Measurements from ENCODE around the gene PEX5L.
"Not testable (repeated sequence)": the region's sequence is repeated elsewhere in the genome, so short reads cannot be mapped to it uniquely, and the experiment has no call there.

The PEX5L gene

DNA sequence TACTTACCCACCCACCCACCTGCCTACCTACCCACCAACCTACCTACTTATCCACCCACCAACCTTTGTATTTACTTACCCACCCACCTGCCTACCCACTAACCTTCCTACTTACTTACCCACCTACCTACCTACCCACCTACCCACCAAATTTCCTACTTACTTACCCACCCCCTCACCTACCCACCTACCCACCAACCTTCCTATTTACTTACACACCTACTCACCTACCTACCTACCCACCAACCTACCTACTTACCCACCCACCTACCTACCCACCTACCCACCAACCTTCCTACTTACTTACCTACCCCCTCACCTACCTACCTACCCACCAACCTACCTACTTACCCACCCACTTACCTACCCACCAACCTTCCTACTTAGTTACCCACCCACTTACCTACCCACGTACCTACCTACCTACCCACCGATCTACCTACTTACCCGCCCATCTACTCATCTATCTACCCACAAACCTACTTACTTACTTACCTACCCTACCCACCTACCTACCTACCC lies 204.3 kb downstream of the PEX5L start:
- no peak for DNase-seq (ENCODE audit: low read depth)

DNA sequence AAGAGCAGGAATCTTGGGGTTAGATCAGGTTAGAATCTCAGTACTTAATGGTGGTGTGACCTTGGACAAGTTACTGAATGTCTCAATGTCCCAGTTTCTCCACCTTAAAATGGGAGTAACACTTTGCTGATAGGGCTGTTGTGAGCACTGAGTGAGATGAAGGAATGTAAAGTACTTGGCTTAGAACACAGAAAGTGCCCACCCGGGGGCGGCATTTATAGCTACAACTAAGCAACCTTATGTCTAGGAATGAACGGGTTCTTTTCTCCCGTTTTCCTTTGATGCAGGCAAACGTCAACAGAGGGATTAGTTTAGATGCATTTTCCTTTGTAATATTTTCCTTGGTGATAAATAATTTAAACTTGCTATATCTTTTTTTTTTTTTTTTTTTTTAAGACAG lies 207.3 kb downstream of the PEX5L start:
- no peak for DNase-seq (ENCODE audit: low read depth)

DNA sequence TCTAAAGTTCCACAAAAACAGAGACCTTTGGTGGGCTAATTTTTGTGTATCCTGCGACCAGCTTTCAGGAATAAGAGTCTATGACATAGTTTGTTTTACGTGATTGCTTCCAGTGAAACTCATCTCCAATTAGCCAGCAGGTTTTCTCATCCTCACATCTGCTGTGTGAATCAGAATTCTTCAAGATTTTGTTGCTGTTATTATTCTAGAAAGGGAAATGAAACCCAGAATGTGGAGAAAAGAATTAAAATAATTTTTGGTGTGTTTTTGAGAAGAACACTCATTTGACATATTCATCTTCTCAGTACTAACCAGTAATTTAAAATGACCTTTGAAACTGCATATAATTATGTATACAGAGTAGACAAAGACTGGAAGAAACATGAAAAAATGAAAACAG lies 208.0 kb downstream of the PEX5L start:
- DNase-seq (ENCODE audit: low read depth): no peak

DNA sequence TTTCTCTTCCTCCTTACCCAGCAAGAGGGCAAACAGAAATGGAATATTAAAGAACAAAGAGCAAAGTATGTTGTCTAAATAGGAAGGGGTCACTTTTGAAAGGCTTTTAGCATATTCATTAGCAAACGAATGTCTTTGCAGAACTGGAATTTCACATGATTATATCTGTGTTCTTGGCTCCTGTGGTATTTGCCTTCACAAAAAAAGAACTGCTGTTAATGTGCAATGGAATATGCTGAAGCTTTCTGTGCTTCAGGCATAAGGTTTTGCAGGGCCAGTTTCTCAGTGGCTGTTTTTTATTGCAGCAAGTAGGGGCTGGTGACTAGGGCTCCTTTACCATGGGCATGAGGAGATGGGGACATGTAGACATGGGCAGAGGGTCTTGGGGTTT lies 210.5 kb downstream of the PEX5L start:
- DNase-seq (ENCODE audit: low read depth): no peak

DNA sequence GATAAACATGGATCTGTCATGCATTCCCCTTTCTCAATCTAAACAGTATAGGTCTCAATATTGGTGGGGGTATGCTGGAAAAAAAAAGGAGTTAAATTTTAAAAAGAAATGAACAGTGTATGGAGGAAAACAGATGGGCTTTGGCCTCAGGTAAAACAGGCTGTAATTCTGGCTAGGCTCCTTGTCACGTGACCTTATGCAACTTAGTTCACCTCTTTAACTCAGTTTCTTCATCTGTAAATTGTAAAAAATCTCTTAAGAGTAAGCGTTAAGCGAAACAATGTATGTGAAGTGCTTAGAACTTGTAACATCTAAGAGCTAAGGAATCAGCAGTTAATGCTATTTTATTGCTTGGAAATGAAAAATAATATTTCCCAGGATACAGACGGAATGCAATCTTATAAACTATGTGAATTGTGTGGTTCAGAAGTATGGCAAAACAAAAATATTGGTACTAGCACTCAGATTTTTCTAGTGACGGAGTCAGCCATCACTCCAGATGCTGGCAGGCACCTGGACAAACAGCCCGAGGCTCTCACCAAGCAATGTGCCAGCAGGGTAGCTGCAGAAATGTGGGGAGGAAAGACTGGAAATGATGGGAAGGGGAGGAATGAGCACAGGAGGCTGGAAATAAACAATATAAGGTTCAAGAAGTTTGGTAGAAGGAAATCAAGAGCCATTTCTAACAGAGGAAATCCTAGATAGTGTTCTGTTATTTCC lies 211.1 kb downstream of the PEX5L start:
- no peak for DNase-seq (ENCODE audit: low read depth)

DNA sequence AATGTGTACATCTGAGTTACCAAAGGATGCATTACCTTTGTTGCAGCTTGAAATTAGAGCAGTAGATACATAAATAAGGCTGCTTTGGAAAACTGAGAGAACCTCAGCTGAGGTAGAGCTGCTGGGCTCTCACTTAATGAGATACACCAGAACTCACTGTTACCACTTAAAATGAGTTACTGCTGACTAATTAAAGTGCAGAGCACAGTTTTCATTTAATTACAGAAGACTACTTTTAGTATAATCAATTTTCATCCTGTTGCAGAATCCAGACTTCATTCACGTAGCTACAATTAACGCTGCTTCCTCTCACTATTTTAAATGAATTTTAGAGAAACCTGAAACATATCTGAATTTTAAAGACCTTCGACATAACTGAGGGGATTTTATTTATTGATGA lies 214.4 kb downstream of the PEX5L start:
- DNase-seq (ENCODE audit: low read depth): no peak

DNA sequence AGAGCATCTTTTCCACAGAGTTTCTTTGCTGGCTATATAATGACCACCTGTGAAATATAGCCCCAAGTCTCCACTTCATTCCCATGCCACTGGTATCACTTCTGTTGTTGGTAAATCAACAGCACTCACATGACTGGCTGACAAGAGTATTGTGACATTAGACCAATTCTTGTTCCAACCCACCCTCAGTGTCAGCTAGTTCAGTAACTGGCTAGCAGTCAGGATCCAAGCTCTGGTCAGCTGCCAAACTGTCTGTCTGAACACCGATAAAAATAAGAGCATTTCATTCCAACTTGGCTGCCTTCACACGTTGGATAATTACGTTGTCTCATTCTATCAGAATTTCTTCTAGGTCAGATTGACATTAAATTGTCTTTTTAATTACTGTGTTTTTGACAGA lies 217.4 kb downstream of the PEX5L start:
- no peak for DNase-seq (ENCODE audit: low read depth)

DNA sequence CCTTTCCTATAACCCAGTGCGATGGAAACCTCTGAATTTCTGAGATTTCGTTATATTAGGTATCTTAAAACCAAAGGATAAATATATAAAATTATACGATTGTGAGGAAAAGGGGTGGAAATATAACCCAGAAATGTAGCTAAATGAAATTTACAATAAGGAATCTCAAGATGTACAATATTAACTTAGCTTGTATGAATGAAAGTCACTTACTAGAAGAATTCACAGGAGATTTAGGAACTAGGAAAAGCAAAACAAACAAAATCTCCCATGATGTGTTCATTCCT lies 224.7 kb downstream of the PEX5L start:
- no peak for DNase-seq (ENCODE audit: low read depth)

DNA sequence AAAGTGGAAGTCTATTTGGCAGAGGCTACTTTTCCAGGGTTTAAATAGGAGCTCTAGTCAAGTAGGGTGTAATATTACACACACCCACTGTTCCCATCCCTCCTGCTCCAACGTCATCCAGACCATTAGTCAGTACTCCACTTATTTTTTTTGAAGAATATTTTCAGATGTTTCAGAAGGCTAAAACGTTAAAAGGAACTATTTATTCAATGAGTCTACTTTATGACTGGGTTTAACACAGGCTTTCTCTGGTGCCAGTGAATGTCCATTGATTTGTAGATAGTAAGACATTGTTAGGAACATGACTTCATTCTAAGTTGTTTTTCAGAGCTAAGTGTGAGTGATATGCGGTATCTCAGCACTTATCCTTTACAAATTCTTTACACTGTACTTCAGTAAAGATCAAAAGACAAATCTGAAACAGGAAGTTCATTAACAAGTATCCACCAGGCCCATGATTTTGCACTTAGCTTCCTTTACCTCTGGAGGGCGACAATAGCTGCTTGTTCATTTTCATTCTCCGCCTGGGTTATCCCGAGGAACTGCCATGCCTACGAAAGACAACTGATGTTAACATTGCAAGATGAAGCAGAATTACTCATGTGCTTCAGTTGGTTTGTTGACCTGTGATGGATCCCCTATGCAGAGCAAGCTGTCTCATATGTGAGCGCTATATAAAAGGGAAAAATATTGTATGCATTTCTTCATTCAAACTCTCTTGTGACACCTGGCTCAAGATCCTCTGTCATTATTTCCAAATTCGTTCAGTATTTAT lies 225.2 kb downstream of the PEX5L start:
- no peak for DNase-seq (ENCODE audit: low read depth)

DNA sequence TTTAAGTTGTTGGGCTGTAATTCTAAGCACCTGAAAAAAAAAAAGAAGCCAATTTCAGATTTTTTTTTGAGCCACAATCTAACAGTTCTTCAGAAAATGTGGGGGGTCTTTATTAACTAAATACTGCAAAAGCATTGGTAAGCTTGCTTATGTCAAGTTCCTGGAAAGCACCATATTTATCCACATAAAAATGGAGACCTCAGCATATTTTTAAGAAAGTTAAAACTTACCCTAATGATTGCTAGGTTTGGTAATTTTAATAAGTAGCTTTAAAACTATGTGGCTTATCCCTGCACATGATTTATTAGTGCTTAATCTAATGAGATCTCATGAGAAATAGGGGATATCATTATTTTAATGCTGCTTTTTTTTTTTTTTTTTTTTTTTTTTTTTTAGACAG lies 227.1 kb downstream of the PEX5L start:
- DNase-seq (ENCODE audit: low read depth): no peak

DNA sequence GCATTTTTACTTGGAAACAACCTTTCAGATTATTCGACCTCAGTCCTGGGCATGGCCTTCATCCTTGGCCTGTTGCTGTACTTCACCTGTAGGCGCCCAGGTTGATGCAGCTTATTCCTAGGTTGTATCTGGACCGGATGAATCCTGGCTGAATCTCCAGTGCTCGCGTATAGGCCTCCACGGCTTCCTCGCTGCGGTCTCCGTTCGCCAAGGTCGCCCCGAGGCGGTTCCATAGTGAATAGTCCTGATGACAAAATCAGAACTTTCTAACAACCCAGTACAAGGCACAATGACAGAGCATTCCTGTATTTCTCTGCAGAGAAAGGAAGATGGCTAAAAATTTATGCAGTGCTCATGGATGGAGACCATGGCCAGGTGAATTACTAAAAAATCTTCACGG lies 229.1 kb downstream of the PEX5L start:
- no peak for DNase-seq (ENCODE audit: low read depth)

DNA sequence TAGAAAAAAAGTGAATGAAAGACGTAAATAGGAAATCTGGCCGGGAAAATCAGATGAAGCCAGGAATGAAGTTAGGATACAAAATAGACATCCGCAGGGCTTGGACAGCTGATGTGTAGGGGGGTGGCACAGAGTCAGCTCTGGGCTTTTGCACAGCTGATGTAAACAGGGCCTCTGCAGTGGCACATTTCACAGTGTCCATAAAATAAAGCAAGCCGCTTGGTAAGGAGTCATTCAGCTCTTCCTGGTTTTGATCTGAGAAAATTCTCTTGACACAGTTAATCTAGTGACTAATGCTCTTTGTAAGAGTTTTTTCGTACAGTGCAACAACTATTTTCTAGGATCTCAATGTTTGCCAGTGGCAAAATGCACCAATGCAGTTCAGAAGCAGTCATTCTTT lies 230.6 kb downstream of the PEX5L start:
- no peak for DNase-seq (ENCODE audit: low read depth)

DNA sequence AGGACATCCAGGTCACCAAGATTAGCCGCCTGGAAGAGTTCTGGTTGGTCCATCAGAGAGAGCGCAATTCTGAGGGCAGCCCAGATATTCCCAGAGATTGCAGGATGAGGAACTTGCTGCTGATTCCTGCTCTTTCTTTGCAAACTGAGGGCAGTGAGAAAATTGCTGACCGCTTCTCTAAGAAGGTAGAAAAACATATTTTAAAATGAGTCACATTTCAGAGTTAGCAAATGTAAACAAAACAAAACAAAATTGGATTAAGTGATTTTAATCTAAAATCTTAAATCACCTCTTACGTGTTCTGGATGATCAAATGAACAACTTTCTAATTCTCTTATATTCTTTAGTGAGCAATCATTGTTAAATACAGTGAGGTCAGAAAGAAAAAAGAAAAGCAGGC lies 234.9 kb downstream of the PEX5L start:
- DNase-seq (ENCODE audit: low read depth): no peak

DNA sequence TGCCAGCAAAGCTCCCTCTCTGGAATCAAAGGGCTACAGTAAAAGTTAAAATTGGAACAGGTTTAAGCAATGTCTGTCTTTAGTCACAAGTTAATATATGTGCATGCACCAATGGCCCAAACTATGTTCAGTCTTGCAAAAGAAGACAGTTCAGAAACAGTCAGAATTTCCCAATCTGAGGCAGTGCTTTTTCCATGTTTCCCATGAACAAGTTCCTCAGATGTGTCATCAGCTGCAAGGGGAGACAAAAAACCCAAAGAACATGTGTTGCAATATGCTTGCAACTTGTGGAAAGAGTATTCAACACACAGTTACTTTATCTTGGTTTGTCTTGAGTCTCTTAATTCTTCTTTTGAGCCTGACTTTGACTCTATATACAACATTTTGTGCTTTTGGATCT lies 235.5 kb downstream of the PEX5L start:
- no peak for DNase-seq (ENCODE audit: low read depth)

DNA sequence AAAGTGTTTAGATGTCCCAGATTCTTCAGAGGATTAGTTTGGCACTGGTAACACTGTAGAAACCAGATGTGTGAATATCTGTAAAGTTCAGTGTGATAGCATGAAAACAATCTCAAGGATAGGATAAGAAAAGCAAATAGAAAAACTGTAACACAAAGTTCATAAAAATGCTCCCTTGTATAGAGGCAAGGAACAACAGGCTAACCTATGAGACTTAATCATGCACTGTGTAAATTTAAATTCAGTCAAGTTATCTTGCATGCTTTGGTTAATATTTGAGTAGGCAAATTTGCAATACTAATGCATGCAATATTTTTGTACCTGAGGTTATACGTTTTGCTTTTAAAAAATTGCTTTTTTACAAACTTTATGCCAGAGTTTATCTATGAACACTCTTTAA lies 239.5 kb downstream of the PEX5L start:
- no peak for DNase-seq (ENCODE audit: low read depth)

DNA sequence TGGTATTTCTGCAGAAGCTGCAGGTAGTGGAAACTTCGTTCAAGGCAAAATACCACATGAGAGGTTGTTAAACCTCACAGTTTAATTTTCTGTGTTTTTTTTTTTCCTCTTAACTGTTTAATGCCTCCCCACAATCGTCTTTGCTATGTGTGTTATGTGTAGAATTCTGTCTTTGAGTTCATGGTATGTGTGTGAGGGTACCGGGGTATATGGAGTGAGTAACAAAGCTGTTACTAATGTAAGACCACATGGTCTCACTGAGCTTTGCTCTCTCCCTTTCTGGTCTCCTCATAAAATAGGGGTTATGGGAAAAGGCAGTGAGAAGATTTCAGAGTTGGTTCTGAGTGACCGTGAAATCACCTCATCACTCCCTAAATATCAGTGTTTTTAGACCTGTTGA lies 240.3 kb downstream of the PEX5L start:
- no peak for DNase-seq (ENCODE audit: low read depth)

DNA sequence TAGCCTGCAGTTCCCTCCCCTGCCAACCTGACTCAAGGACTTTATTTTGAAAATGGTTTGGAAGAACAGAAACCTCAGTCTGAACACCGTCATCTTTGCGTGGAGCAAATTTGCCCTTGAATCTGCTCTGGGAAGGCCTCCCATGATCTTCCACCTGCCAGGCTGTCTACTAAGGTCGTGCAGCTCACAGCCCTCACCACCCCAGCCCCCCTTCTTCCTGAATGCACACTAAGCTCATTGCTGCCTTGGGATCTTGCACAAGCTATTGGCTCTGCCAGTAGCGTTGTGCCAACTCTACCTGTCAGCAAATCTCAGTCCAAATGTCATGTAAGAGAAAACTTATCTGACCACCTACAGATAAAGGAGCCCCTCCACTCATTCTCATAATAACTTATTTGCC lies 242.4 kb downstream of the PEX5L start:
- DNase-seq (ENCODE audit: low read depth): no peak

DNA sequence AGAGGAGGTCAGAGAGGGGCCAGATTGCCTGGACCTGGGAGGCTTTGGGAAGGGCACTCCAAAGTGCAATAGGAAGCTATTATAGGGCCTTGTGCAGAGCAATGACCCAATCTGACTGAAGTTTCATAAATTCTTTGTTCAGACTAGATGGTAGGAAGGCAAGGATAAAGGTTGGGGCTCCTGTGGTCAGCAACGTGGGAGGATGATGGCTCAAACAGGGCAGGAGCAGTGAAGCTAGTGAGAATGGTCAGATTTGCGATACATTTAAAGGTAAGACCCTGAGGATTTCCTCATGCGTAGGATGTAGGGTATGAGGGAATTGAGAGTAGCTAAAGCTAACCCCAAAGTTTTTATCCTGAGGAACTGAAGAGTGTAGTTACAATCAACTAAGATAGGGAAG lies 244.9 kb downstream of the PEX5L start:
- no peak for DNase-seq (ENCODE audit: low read depth)

DNA sequence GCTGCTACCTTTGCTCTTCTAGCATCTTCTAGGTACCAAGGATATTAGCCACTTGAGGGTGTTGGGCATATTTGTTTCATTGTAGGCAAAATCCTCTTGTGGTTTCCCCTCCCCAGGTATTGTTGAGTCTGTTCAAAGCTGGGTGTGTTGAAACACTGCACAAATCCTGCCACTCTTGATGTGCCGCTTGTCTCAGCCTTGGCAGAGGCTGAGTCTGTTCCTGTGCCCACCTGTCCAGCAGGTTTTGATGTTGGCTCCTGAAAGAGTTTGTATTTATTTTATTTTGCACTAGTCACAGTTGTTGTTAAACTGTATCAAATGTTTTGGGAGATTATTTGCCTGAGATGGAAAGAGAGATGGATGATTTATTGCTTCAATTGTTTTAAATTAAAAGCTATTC lies 247.7 kb downstream of the PEX5L start:
- DNase-seq (ENCODE audit: low read depth): no peak

DNA sequence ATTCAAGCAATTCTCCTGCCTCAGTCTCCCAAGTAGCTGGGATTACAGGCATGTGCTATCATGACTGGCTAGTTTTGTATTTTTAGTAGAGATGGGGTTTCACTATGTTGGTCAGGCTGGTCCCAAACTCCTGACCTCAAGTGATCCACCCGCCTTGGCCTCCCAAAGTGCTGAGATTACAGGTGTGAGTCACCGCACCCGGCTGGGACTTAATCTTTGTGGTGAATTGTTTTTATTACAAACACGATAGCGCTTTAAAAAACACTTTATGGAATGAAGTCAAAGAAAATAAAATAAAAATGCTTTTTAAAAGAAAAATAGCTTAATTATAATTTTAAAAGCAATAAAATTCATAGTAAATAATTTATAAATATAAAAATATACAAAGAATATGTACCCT lies 253.9 kb downstream of the PEX5L start:
- not testable (repeated sequence) for DNase-seq (ENCODE audit: low read depth)

DNA sequence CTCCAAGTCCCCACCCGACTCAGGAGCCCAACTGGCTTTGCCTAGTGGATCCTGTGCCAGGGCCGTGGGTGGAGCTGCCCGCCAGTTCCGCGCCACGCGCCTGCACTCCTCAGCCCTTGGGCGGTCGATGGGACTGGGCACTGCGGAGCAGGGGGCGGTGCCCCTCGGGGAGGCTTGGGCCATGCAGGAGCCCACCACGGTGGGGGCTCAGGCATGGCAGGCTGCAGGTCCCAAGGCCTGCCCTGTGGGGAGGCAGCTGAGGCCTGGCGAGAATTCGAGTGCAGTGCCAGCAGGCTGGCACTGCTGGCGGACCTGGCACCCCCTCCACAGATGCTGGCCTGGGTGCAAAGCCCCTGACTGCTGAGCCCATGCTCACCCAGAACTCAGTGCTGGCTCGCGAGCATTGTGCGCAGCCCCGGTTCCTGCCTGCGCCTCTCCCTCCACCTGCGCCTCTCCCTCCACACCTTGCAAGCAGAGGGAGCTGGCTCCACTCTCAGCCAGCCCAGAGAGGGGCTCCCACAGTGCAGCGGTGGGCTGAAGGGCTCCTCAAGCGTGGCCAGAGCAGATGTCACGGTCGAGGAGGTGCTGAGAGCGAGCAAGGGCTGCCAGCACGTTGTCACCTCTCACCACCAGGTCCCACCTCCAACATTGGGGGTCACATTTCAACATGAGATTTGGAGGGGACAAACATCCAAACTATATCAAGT lies 261.2 kb downstream of the PEX5L start:
- DNase-seq (ENCODE audit: low read depth): no peak

DNA sequence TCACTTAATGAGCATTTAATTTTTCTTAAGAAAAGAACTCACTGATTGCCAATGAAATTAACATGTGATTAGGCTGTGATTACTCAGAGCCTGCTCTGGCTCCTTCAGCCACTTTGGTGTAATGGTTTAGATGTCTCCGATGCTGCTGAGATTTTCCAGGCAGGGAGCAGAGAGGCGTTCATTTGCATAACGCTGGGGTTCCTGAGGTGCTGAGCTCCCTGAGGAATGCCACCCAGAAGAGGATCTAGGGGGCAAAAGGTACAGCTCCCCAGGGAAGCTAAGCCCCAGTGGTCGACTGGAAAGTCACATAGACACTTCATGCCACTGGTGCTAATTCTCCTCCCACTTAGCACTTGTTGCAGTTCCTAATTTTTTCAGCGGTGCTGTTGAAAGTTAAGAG lies 264.4 kb downstream of the PEX5L start:
- DNase-seq (ENCODE audit: low read depth): no peak

DNA sequence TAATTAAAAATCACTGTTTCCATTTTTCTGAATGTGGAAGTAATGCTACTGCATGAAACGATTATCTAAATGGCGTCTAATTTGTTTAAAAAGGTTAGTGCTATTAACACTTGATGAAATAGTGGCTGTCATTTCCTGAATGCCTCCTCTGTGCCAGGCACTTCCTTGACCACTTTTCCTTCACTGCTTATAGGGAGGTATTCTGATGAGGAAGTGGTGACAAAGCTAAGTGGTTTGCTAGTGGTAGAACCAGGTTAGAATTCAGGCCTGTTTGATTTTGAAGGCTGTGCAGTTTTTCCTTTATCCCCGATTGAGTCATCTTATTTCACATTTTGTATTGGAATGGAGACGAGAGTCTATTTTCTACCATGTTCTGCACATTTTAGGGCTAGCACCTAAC lies 264.9 kb downstream of the PEX5L start:
- no peak for DNase-seq (ENCODE audit: low read depth)
